Measurements from ENCODE around the gene COQ7. TPM values are rescaled to one million over a fixed set of nuclear protein-coding genes. Genes with fewer than 3 reads are reported as not detected.

COQ7 gene
- polyA plus RNA-seq, 1 donor: 23.8 TPM

- 100% methylated on average over 1 of the region's 3 CpGs for WGBS (ENCODE audit: insufficient coverage, low lambda C conversion rate)
- Histone ChIP-seq H3K27ac (ENCODE audit: low read length) (no peak overlapping the region), H3K4me1 (ENCODE audit: control insufficient read depth, insufficient read depth, low read length) (peaks cover 10% of the 10 kb centered on the region), H3K4me3 (ENCODE audit: low read length) (no peak overlapping the region), H3K27me3 (ENCODE audit: control insufficient read depth, insufficient read depth, low read length) (no peaks in the 10 kb centered on the region), H3K36me3 (ENCODE audit: control insufficient read depth, insufficient read depth, low read length) (peaks cover 9% of the 10 kb centered on the region), H3K9me3 (ENCODE audit: control insufficient read depth, low read depth, low read length) (no peaks in the 10 kb centered on the region)
- no peak for DNase-seq
Observed at GRCh38 chr16:19084139-19084538, 16.7 kb downstream of the COQ7 start.

- WGBS (ENCODE audit: insufficient coverage, low lambda C conversion rate): no CpG with 5 or more reads among the region's 5 CpGs
- Histone ChIP-seq H3K4me1 (ENCODE audit: control insufficient read depth, insufficient read depth, low read length) (peaks cover 10% of the 10 kb centered on the region), H3K27ac (ENCODE audit: low read length) (no peak overlapping the region), H3K27me3 (ENCODE audit: control insufficient read depth, insufficient read depth, low read length) (no peaks in the 10 kb centered on the region), H3K36me3 (ENCODE audit: control insufficient read depth, insufficient read depth, low read length) (peaks cover 5% of the 10 kb centered on the region), H3K9me3 (ENCODE audit: control insufficient read depth, low read depth, low read length) (no peaks in the 10 kb centered on the region), H3K4me3 (ENCODE audit: low read length) (no peak overlapping the region)
- no peak for DNase-seq
Observed at GRCh38 chr16:19084879-19085278, 17.5 kb downstream of the COQ7 start.

GRCh38 chr16:19085679-19086200 is 18.3 kb downstream of the COQ7 start:
- H3K27ac ChIP-seq (ENCODE audit: low read length): peak overlapping the region; percentile 18
- H3K9me3 ChIP-seq (ENCODE audit: control insufficient read depth, low read depth, low read length): no peaks in the 10 kb centered on the region
- H3K4me3 ChIP-seq (ENCODE audit: low read length): peak overlapping the region; percentile 49
- no peaks in the 10 kb centered on the region for H3K27me3 ChIP-seq (ENCODE audit: control insufficient read depth, insufficient read depth, low read length)
- H3K36me3 ChIP-seq (ENCODE audit: control insufficient read depth, insufficient read depth, low read length): peaks cover 5% of the 10 kb centered on the region
- peak; percentile 66 to 79 for DNase-seq
- 60% methylated on average over 1 of the region's 8 CpGs for WGBS (ENCODE audit: insufficient coverage, low lambda C conversion rate)
- H3K4me1 ChIP-seq (ENCODE audit: control insufficient read depth, insufficient read depth, low read length): peaks cover 10% of the 10 kb centered on the region

GRCh38 chr16:19086322-19087199 is 19.1 kb downstream of the COQ7 start:
- H3K4me1 ChIP-seq (ENCODE audit: control insufficient read depth, insufficient read depth, low read length): peaks cover 10% of the 10 kb centered on the region
- H3K27me3 ChIP-seq (ENCODE audit: control insufficient read depth, insufficient read depth, low read length): no peaks in the 10 kb centered on the region
- peak overlapping the region; percentile 18 for H3K27ac ChIP-seq (ENCODE audit: low read length)
- peaks cover 2% of the 10 kb centered on the region for H3K36me3 ChIP-seq (ENCODE audit: control insufficient read depth, insufficient read depth, low read length)
- no peaks in the 10 kb centered on the region for H3K9me3 ChIP-seq (ENCODE audit: control insufficient read depth, low read depth, low read length)
- whole genome bisulfite sequencing (ENCODE audit: insufficient coverage, low lambda C conversion rate): no CpG with 5 or more reads among the region's 52 CpGs
- DNase-seq: peak; percentile 86 to 89
- peak overlapping the region; percentile 49 for H3K4me3 ChIP-seq (ENCODE audit: low read length)

- no peak for DNase-seq
- WGBS (ENCODE audit: insufficient coverage, low lambda C conversion rate): 66% methylated on average over 3 of the region's 5 CpGs
- Histone ChIP-seq H3K27ac (ENCODE audit: low read length) (no peak overlapping the region), H3K4me3 (ENCODE audit: low read length) (no peak overlapping the region), H3K4me1 (ENCODE audit: control insufficient read depth, insufficient read depth, low read length) (peaks cover 10% of the 10 kb centered on the region), H3K36me3 (ENCODE audit: control insufficient read depth, insufficient read depth, low read length) (no peaks in the 10 kb centered on the region), H3K27me3 (ENCODE audit: control insufficient read depth, insufficient read depth, low read length) (no peaks in the 10 kb centered on the region), H3K9me3 (ENCODE audit: control insufficient read depth, low read depth, low read length) (no peaks in the 10 kb centered on the region)
Observed at GRCh38 chr16:19088341-19088916, 21.0 kb downstream of the COQ7 start.

- no peak for DNase-seq
- H3K9me3 ChIP-seq (ENCODE audit: control insufficient read depth, low read depth, low read length): no peaks in the 10 kb centered on the region
- H3K36me3 ChIP-seq (ENCODE audit: control insufficient read depth, insufficient read depth, low read length): no peaks in the 10 kb centered on the region
- H3K4me1 ChIP-seq (ENCODE audit: control insufficient read depth, insufficient read depth, low read length): peaks cover 10% of the 10 kb centered on the region
- WGBS (ENCODE audit: insufficient coverage, low lambda C conversion rate): no CpG with 5 or more reads among the region's 3 CpGs
- no peaks in the 10 kb centered on the region for H3K27me3 ChIP-seq (ENCODE audit: control insufficient read depth, insufficient read depth, low read length)
- no peak overlapping the region for H3K27ac ChIP-seq (ENCODE audit: low read length)
- no peak overlapping the region for H3K4me3 ChIP-seq (ENCODE audit: low read length)
Observed at GRCh38 chr16:19089410-19089955, 22.1 kb downstream of the COQ7 start.

GRCh38 chr16:19090916-19091315 is 23.5 kb downstream of the COQ7 start:
- no peaks in the 10 kb centered on the region for H3K27me3 ChIP-seq (ENCODE audit: control insufficient read depth, insufficient read depth, low read length)
- no peak overlapping the region for H3K4me3 ChIP-seq (ENCODE audit: low read length)
- no CpG with 5 or more reads among the region's 6 CpGs for WGBS (ENCODE audit: insufficient coverage, low lambda C conversion rate)

GRCh38 chr16:19092653-19093410 is 25.4 kb downstream of the COQ7 start:
- H3K27me3 ChIP-seq (ENCODE audit: control insufficient read depth, insufficient read depth, low read length): no peaks in the 10 kb centered on the region
- WGBS (ENCODE audit: insufficient coverage, low lambda C conversion rate): no CpG with 5 or more reads among the region's 2 CpGs

More at GRCh38 chr16:19090916-19091315, 23.5 kb downstream of the COQ7 start:
- H3K4me1 ChIP-seq (ENCODE audit: control insufficient read depth, insufficient read depth, low read length): peaks cover 8% of the 10 kb centered on the region
- no peaks in the 10 kb centered on the region for H3K9me3 ChIP-seq (ENCODE audit: control insufficient read depth, low read depth, low read length)
- no peak overlapping the region for H3K27ac ChIP-seq (ENCODE audit: low read length)
- no peak for DNase-seq
- H3K36me3 ChIP-seq (ENCODE audit: control insufficient read depth, insufficient read depth, low read length): no peaks in the 10 kb centered on the region

GRCh38 chr16:19093631-19094541 is 26.5 kb downstream of the COQ7 start:
- no peak for DNase-seq
- H3K9me3 ChIP-seq (ENCODE audit: control insufficient read depth, low read depth, low read length): no peaks in the 10 kb centered on the region
- no peaks in the 10 kb centered on the region for H3K27me3 ChIP-seq (ENCODE audit: control insufficient read depth, insufficient read depth, low read length)
- H3K4me1 ChIP-seq (ENCODE audit: control insufficient read depth, insufficient read depth, low read length): no peaks in the 10 kb centered on the region
- H3K4me3 ChIP-seq (ENCODE audit: low read length): no peak overlapping the region
- WGBS (ENCODE audit: insufficient coverage, low lambda C conversion rate): no CpG with 5 or more reads among the region's 15 CpGs
- H3K36me3 ChIP-seq (ENCODE audit: control insufficient read depth, insufficient read depth, low read length): no peaks in the 10 kb centered on the region
- no peak overlapping the region for H3K27ac ChIP-seq (ENCODE audit: low read length)

More at GRCh38 chr16:19092653-19093410, 25.4 kb downstream of the COQ7 start:
- no peak overlapping the region for H3K27ac ChIP-seq (ENCODE audit: low read length)
- DNase-seq: no peak
- H3K4me3 ChIP-seq (ENCODE audit: low read length): no peak overlapping the region
- no peaks in the 10 kb centered on the region for H3K36me3 ChIP-seq (ENCODE audit: control insufficient read depth, insufficient read depth, low read length)
- H3K4me1 ChIP-seq (ENCODE audit: control insufficient read depth, insufficient read depth, low read length): no peaks in the 10 kb centered on the region
- no peaks in the 10 kb centered on the region for H3K9me3 ChIP-seq (ENCODE audit: control insufficient read depth, low read depth, low read length)

Measured in large intestine (tissue), 3 donors.